ENCODE data around the gene PCYT1A.

DNA sequence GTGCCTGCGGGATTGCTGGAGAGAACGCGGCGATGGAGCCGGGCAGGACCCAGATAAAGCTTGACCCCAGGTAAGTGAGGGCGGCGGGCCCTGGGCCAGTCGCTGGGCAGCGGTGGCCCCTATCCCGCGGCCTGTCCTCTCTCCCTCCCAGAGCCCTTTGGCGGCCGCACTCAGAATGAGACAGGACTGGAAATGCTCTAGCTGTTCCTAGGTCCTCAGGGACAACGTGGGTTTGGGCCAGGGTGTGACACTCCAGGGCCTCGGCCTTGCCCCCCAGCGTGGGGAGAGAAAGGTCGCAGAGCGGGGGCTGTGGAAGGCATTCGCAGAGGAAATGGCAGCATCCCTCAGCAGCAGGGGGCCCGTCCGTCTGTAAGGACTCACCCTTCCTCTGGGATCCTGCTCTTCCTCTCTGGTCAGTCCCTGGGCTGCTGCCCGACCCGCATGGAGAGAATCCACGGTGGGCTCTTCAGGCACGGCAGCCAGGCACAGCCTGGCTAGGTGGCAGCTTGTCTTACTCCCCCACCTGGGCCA is 70.8 kb downstream of the PCYT1A start:
- TF ChIP-seq POLR2A (IDR thresholded peaks at IDR 0.05) (no peak), POLR2AphosphoS5 (IDR thresholded peaks at IDR 0.05) (no peak)
- TF ChIP-seq, protein P1, sequence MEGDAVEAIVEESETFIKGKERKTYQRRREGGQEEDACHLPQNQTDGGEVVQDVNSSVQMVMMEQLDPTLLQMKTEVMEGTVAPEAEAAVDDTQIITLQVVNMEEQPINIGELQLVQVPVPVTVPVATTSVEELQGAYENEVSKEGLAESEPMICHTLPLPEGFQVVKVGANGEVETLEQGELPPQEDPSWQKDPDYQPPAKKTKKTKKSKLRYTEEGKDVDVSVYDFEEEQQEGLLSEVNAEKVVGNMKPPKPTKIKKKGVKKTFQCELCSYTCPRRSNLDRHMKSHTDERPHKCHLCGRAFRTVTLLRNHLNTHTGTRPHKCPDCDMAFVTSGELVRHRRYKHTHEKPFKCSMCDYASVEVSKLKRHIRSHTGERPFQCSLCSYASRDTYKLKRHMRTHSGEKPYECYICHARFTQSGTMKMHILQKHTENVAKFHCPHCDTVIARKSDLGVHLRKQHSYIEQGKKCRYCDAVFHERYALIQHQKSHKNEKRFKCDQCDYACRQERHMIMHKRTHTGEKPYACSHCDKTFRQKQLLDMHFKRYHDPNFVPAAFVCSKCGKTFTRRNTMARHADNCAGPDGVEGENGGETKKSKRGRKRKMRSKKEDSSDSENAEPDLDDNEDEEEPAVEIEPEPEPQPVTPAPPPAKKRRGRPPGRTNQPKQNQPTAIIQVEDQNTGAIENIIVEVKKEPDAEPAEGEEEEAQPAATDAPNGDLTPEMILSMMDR (IDR thresholded peaks at IDR 0.05): no peak

Data from prostate gland (tissue), 2 donors.